ENCODE results near the gene FKBP2.

GRCh38 chr11:64285885-64286800, 45.2 kb downstream of the FKBP2 start:
- TF ChIP-seq CTCF (IDR thresholded peaks at IDR 0.05), result no peak
- TF ChIP-seq POLR2A (IDR thresholded peaks at IDR 0.05), result no peak
- TF ChIP-seq POLR2AphosphoS5 (IDR thresholded peaks at IDR 0.05), result no peak
- no peak for TF ChIP-seq EP300 (IDR thresholded peaks at IDR 0.05)

All from sigmoid colon (tissue), 4 donors.